Medulla oblongata (tissue), 1 donor: ENCODE data around the gene ELN.

Experiments
- DNase-seq: peaks from one replicate; pipeline ENCODE4 v3.0.0-alpha.2; 2015; ENCODE audit errors: extremely low spot score

Gene ELN

GRCh38 chr7:74061840-74062539 lies 34.0 kb downstream of the ELN start:
- peak; percentile 88 for DNase-seq

- no peak for DNase-seq
Measured at GRCh38 chr7:74063223-74063641, 35.3 kb downstream of the ELN start.

DNA sequence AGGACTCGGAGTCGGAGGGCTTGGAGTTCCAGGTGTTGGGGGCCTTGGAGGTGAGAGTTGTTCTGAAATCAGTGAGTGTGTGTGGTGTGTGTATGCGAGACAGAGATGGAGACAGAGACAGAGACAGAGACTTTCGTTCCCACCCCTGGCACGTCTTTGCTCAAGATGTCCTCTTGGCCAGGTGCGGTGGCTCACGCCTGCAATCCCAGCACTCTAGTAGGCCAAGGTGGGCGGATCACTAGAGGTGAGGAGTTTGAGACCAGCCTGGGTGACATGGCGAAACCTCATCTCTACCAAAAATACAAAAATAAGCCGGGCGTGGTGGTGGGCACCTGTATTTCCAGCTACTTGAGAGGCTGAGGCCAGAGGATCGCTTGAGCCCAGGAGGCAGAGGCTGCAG lies 35.7 kb downstream of the ELN start:
- DNase-seq, result no peak

GRCh38 chr7:74064696-74065095 lies 36.7 kb downstream of the ELN start:
- no peak for DNase-seq

GRCh38 chr7:74066626-74067025 lies 38.7 kb downstream of the ELN start:
- no peak for DNase-seq

DNA sequence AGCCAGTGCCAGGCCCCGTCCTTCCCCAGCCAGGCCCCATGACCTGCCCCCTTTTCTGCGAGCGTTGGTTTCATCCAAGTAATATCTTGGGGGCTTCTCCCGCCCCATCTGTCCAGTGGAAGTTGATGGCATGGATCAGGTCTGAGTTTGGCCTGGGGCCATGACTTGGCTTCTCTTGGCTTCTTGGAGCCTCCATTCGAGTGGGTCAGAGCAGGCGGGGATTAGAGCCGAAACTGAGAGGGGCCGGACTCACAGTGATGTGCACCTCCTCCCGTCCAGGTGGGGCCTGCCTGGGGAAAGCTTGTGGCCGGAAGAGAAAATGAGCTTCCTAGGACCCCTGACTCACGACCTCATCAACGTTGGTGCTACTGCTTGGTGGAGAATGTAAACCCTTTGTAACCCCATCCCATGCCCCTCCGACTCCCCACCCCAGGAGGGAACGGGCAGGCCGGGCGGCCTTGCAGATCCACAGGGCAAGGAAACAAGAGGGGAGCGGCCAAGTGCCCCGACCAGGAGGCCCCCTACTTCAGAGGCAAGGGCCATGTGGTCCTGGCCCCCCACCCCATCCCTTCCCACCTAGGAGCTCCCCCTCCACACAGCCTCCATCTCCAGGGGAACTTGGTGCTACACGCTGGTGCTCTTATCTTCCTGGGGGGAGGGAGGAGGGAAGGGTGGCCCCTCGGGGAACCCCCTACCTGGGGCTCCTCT lies 40.6 kb downstream of the ELN start:
- DNase-seq, result no peak

- no peak for DNase-seq
Measured at GRCh38 chr7:74069086-74069541, 41.1 kb downstream of the ELN start.

- DNase-seq, result no peak
Measured at GRCh38 chr7:74069790-74070618, 42.0 kb downstream of the ELN start.

- no peak for DNase-seq
Measured at GRCh38 chr7:74070619-74070921, 42.6 kb downstream of the ELN start.

GRCh38 chr7:74071121-74071520 lies 43.1 kb downstream of the ELN start:
- DNase-seq, result no peak

DNA sequence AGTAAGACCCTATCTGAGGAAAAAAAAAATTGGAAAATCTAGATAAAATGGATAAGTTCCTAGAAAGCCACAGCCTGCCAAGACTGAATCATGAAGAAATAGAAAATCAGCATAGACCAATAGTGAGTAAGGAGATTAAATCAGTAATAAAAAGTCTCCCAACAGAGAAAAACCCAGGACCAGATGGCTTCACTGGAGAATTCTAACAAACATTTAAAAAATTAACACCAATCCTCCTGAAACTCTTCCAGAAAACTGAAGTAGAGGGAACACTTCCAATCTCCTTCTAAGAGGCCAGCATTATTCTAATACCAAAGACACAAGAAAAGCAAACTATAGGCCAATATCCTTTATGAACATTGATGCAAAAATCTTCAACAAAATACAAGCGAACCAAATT lies 46.8 kb downstream of the ELN start:
- no peak for DNase-seq

- DNase-seq, result no peak
Measured at GRCh38 chr7:74078461-74078860, 50.5 kb downstream of the ELN start.

GRCh38 chr7:74082770-74083116 lies 54.8 kb downstream of the ELN start:
- DNase-seq, result no peak

- peak; percentile 88 for DNase-seq
Measured at GRCh38 chr7:74083117-74083876, 55.3 kb downstream of the ELN start, which contains the start of gene LIMK1. LIMK1 (plus strand) TSS chr7:74083804; CDS start chr7:74083991, 187 bp downstream.

DNA sequence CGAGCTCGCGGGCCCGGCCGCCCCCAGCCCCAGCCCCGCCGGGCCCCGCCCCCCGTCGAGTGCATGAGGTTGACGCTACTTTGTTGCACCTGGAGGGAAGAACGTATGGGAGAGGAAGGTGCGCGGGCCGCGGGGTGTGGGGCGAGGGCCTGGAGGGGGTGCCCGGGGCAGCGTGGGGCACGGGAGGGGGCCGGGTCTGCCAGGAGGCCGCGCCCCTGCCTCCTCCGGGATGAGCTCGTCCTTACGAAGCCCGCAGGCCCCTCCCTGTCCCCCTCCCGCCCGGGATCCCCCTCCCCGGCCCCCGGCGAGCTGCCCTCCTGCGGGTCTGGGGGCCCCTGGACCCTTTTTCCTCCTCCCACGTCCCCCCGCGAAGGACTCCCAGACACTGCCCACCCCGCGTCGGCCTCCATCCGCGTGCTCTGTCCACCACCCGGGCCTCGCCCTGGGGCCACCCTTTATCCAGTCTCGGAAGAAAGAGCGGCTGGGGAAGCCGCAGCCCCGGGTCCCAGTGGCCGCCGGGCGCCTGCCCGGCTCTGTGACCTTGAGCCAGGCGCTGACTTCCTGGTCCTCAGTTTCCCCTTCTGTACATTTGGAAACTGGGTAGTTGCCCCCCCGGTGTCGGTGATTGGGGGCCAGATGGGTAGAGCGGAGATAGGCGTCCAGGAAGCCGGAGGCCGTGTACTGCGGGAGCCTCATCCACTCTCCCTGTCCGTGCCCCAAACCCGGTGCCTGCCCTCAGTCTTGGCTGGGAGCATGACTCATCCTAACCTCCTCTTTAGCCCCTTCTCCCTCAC lies 56.2 kb downstream of the ELN start:
- DNase-seq, result no peak

DNA sequence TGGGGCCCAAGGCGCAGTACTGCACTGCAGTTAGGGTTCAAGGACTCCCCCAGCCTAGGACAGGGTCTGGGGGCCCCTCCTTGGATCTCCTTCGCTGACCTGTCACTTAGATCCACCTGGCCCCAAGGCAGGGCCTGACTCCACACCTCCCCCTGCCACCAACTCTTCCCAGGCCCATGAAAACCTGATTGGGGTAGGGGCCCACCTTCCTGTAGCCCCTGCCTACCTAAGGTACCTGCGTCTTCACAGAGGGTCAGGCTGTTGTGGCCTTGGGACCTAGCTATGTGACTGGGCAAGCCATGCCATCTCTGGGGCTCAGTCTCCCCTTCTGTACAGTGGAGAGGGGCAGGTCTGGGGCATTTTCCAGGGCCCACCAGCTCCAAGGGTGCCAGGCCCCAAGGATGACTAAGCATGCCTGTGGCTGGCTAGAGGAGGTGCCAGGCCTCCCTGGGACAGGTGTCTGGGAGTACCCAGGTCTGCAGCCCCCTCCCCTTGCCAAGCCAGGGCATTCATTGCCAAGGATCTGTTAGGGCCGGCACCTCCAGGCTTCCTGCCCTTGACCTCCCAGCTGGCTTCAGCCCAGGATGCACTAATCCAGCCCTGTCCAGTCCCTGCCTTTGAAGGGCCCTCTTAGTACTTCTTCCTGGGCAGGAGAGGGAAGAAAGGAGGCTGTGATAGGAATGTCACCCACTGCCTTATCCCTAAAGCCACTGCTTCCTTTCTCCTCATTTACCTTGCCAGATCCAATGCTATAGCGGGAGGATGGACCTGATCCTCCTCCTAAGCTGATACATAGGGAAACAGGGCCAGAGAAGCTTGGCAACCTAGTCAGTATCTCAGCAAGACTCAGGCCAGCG lies 57.0 kb downstream of the ELN start:
- DNase-seq, result no peak

GRCh38 chr7:74087791-74088453 lies 59.9 kb downstream of the ELN start:
- no peak for DNase-seq

DNA sequence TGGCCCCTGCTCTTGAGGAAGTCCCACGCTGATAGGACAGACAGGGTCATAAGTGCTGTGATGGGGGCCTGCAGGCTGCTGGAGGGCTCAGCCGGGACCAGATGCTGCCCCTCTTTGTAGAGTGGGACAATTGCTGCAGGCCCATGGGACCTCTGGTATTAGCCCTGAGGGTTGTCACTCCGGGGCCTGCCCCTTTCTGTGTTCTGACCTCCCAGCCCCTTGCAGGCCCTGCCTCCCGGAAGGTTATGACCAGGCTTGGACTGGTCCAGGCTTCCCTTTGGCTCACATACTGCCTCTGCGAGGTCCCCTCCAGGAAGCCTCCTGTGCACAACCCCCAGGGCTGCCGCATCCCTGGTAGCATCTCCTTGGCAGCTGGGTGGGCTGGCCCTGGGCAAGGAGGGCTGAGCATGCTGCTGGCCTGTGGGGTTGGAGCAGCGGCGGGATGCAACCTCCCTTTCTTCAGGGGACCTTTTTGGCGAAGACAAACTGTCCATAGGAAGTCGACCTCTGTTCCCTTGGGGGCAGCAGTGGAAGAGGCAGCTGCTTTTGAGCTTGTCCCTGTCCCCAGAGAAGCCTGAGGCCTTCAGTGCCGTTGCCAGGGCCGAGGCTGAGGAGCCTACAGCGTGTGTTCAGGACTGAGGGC lies 64.5 kb downstream of the ELN start:
- DNase-seq, result no peak

- DNase-seq, result peak; percentile 65
Measured at GRCh38 chr7:74092964-74093471, 65.0 kb downstream of the ELN start.
